ENCODE results near the gene DTX3. TPM values are rescaled to one million over a fixed set of nuclear protein-coding genes. Genes with fewer than 3 reads are reported as not detected.

DTX3 gene
- total and polyA plus RNA-seq, 2 experiments from 2014 or later, result 22.8 to 46.6 TPM

- TF ChIP-seq ZNF462 (CRISPR knock-in tag; IDR thresholded peaks at IDR 0.05) (no peak), CREB1 (CRISPR knock-in tag; IDR thresholded peaks at IDR 0.05; ENCODE audit: low read depth) (no peak), REST (IDR thresholded peaks at IDR 0.05; ENCODE audit: unreplicated experiment) (no peak), STAT1 (IDR thresholded peaks at IDR 0.05; ENCODE audit: unreplicated experiment) (no peak), ETS1 (IDR thresholded peaks at IDR 0.05) (no peak), ZNF331 (CRISPR knock-in tag; IDR thresholded peaks at IDR 0.05; ENCODE audit: low read depth) (no peak), NANOG (IDR thresholded peaks at IDR 0.05; ENCODE audit: borderline replicate concordance) (no peak), JUNB (IDR thresholded peaks at IDR 0.05; ENCODE audit: unreplicated experiment) (no peak)
Observed at GRCh38 chr12:57585156-57585555, 19.5 kb upstream of the DTX3 start (continued).

Measured in GM23338 (cell line).